Esophagus muscularis mucosa (tissue), 4 donors: ENCODE results near the gene NBPF1.
"Not testable (repeated sequence)": the region's sequence is repeated elsewhere in the genome, so short reads cannot be mapped to it uniquely, and the experiment has no call there.

Source experiments
- EP300 ChIP-seq: sonication (generic); formaldehyde crosslinking; IDR thresholded peaks from one replicate; pipeline ENCODE4 v1.6.1; 2017; ENCODE audit warnings: antibody characterized with exemption
- POLR2A ChIP-seq: fragments of 450-650 bp; IDR thresholded peaks from one replicate; pipeline ENCODE4 v1.6.1; 2017; ENCODE audit warnings: antibody characterized with exemption, moderate library complexity, mild to moderate bottlenecking, low read depth
- TF ChIP-seq, protein P1 (sequence below), 3 experiments: fragments of 200-600 bp in 2 of 3; fragments of 450-650 bp in 1 of 3; sonication (generic) in 2 of 3; IDR thresholded peaks; one replicate each; pipeline ENCODE4 v1.5.1; 2017 to 2019; ENCODE audit warnings: antibody characterized with exemption in 3 of 3, mild to moderate bottlenecking in 2 of 3, moderate library complexity in 1 of 3

DNA sequence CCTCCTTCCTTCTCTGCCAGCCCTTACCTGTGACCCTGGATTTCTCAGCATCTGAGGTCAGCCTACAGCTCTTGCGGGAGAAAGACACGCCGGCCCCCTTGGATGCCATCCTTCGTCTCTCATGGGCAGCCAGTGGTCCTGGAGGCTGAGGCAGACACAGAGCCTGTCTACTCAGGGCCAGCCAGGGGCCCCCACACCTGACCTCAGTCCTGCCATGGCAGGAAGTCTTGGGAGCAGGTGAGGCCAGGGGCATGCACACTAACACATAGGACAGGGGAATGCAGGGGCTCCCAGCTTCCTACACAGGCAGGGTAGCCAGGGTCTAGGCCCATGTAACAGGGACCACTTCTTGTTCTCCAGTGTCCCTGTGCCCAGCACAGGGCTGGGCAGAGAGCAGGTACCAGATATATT is 29.6 kb upstream of the NBPF1 start:
- TF ChIP-seq, protein P1, sequence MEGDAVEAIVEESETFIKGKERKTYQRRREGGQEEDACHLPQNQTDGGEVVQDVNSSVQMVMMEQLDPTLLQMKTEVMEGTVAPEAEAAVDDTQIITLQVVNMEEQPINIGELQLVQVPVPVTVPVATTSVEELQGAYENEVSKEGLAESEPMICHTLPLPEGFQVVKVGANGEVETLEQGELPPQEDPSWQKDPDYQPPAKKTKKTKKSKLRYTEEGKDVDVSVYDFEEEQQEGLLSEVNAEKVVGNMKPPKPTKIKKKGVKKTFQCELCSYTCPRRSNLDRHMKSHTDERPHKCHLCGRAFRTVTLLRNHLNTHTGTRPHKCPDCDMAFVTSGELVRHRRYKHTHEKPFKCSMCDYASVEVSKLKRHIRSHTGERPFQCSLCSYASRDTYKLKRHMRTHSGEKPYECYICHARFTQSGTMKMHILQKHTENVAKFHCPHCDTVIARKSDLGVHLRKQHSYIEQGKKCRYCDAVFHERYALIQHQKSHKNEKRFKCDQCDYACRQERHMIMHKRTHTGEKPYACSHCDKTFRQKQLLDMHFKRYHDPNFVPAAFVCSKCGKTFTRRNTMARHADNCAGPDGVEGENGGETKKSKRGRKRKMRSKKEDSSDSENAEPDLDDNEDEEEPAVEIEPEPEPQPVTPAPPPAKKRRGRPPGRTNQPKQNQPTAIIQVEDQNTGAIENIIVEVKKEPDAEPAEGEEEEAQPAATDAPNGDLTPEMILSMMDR (IDR thresholded peaks at IDR 0.05), result not testable (repeated sequence)
- TF ChIP-seq POLR2A, EP300: not testable (repeated sequence)
